D341Med (cell line): ENCODE measurements around the gene KCNH3.
"Not testable (repeated sequence)": the region's sequence is repeated elsewhere in the genome, so short reads cannot be mapped to it uniquely, and the experiment has no call there.

ENCODE experiments used
- DNase-seq: peaks from one replicate; pipeline ENCODE4 v3.0.0; 2012; ENCODE audit warnings: low spot score

KCNH3 gene

GRCh38 chr12:49538510-49539403 is at the start of gene KCNH3:
KCNH3 (plus strand) TSS chr12:49539030; CDS start chr12:49539417, 387 bp downstream.
- DNase-seq = peak; percentile 96

GRCh38 chr12:49489154-49489553 is 49.7 kb upstream of the KCNH3 start:
- DNase-seq = no peak

- DNase-seq = no peak
These were observed 49.1 kb upstream of the KCNH3 start for GRCh38 chr12:49489720-49490119.

- no peak for DNase-seq
These were observed 47.0 kb upstream of the KCNH3 start for GRCh38 chr12:49491823-49492222.

GRCh38 chr12:49493900-49494299 is 44.9 kb upstream of the KCNH3 start:
- no peak for DNase-seq

- no peak for DNase-seq
These were observed 42.1 kb upstream of the KCNH3 start for GRCh38 chr12:49496417-49497360.

- DNase-seq = no peak
These were observed 36.9 kb upstream of the KCNH3 start for GRCh38 chr12:49501895-49502294.

- DNase-seq = no peak
These were observed 36.2 kb upstream of the KCNH3 start for GRCh38 chr12:49502590-49502989.

- DNase-seq = no peak
These were observed 35.1 kb upstream of the KCNH3 start for GRCh38 chr12:49503674-49504180.

GRCh38 chr12:49505672-49506071 is 33.2 kb upstream of the KCNH3 start:
- DNase-seq = no peak

- DNase-seq = no peak
These were observed 31.7 kb upstream of the KCNH3 start for GRCh38 chr12:49507139-49507538.

GRCh38 chr12:49509681-49510080 is 29.1 kb upstream of the KCNH3 start:
- DNase-seq = not testable (repeated sequence)

GRCh38 chr12:49511410-49511809 is 27.4 kb upstream of the KCNH3 start:
- DNase-seq = no peak

- DNase-seq = no peak
These were observed 26.3 kb upstream of the KCNH3 start for GRCh38 chr12:49512546-49512945.

- no peak for DNase-seq
These were observed 23.6 kb upstream of the KCNH3 start for GRCh38 chr12:49515266-49515665.

- DNase-seq = no peak
These were observed 19.8 kb upstream of the KCNH3 start for GRCh38 chr12:49518914-49519573.

GRCh38 chr12:49519574-49519936 is 19.3 kb upstream of the KCNH3 start:
- no peak for DNase-seq

GRCh38 chr12:49521389-49521788 is 17.4 kb upstream of the KCNH3 start:
- DNase-seq = no peak

GRCh38 chr12:49524660-49525324 is 14.0 kb upstream of the KCNH3 start:
- DNase-seq = no peak

- no peak for DNase-seq
These were observed 12.9 kb upstream of the KCNH3 start for GRCh38 chr12:49525942-49526341.

- DNase-seq = peak; percentile 79
These were observed 11.3 kb upstream of the KCNH3 start for GRCh38 chr12:49527361-49528130.
